HG03135 (cell line): ENCODE results near the gene GMPS.
"Not testable (repeated sequence)": the region's sequence is repeated elsewhere in the genome, so short reads cannot be mapped to it uniquely, and the experiment has no call there.

ENCODE experiments used
- ATAC-seq: cut with Tn5 transposase; IDR thresholded peaks from one replicate; pipeline ENCODE4 v1.9.1; 2021; ENCODE audit warnings: mild to moderate bottlenecking, moderate library complexity; ENCODE audit not compliant: unreplicated experiment

The GMPS gene

GRCh38 chr3:155934230-155934629, 63.8 kb downstream of the GMPS start:
- ATAC-seq: no peak

DNA sequence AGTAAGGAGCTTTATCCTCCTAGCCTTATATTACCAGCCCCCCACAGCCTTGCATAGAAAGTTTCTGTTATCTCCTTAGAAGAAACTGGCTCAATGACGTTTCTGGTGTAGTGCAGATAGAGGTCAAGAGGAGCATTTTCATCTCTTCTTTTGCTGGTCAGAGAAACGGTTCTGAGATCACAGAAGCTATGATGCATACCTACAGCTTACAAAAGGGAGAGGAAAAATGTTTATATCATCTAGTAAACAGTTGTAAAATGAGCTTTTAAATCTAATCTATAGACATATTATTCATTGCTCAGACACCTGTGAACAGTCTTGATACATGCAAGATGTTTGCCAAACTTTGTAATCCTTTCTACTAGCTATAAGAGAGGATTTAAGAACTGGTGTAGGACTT, 68.0 kb downstream of the GMPS start:
- ATAC-seq: no peak

- no peak for ATAC-seq
Observed at GRCh38 chr3:155941354-155941753, 70.9 kb downstream of the GMPS start.

- no peak for ATAC-seq
Observed at GRCh38 chr3:155944081-155944480, 73.6 kb downstream of the GMPS start.

DNA sequence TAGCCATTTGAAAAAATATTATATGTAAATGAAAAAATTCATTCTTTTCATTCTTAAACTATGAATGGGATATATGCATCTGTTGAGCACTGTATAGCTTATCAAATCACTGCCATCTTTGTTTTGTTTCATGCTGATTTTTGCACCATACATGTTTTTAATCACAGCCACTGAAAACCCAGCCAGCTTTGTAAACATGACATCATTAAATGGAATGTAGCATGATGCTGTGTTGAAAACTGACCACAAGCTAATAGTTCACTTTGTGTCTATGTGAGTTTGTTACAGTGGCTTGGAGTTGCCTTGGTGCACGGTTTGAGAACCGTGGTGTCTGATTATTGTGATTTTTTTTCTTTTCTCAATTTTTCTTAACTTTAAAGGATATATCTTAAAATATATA, 75.7 kb downstream of the GMPS start:
- ATAC-seq: no peak

GRCh38 chr3:155948476-155948875, 78.0 kb downstream of the GMPS start:
- ATAC-seq: no peak

DNA sequence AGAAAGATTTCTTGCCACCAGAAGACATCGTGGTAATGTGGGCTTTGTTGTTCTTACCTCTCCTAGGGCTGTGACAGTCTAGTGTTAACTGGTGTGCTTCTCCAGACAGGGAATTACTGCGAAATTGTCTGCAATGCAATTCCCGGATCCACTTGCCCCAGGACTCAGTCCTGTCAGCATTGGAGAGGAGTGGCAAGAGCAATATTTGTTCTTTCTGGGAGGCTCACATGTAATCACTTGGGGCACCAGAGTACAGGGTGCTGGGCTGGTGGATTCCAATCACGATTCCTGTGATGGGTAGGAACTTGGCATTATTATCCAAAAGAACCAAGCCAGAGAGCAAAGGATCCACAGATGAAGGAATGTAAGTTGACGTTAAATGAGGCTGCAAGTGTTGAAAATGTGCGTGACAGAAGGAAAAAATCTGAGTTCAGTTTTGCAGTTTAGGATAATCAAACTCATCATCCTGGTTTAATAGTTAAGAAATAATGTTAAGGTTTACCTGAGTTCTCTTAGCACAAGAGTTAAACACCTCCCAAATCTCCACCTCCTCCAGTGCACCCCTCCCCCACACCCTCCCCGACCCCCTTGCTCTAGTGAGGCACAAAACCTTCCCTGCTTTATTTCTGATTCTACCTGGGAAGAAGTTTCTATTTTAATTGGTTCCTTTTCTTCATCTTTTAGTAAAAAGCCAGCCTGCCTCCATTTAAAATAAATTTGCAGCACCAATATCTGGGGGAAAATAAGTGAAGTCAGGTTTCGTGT, 79.2 kb downstream of the GMPS start:
- ATAC-seq: no peak

- ATAC-seq: no peak
Observed at GRCh38 chr3:155956508-155957411, 86.3 kb downstream of the GMPS start.

DNA sequence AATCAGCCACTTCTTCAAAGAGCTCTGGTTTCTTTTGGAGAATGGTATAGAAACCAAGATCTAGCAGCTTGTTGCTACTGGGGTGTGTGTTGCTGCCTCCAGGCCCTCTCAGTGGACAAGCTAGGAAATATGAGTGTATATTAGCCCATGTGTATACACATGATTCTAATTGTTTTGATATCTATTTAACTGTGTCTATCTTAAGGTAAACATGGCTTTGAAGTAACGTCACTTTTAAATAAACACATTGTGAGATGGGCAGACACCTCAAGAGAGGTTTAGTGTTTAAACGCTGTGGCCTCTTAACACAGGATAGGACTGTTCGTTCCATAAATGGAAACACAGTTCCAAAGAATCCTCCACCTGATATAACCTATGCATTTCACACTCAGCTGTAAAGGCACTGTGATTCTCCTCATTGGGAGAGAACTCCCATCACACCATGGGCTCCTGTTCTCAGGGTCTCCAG, 87.0 kb downstream of the GMPS start:
- no peak for ATAC-seq

GRCh38 chr3:155958676-155959075, 88.2 kb downstream of the GMPS start:
- no peak for ATAC-seq

DNA sequence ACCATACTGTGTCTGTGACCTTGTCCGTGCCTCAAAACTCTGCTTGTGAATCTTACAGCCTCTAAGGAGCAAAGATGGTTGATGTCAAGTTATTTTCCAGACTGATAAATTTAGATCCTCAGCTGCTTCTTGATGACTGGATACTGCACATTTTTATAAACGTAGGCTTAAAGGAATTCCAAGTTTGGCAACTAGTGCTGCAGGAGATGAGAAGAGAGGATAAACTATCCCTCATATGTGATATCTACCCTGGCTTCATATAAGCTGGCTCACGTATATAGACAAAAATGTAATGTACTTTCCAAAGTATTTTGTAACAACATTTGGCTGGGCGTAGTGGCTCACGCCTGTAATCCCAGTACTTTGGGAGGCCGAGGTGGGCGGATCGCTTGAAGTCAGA, 89.6 kb downstream of the GMPS start:
- ATAC-seq: no peak

- ATAC-seq: not testable (repeated sequence)
Observed at GRCh38 chr3:155961044-155961443, 90.6 kb downstream of the GMPS start.

GRCh38 chr3:155963570-155963969, 93.1 kb downstream of the GMPS start:
- ATAC-seq: no peak

DNA sequence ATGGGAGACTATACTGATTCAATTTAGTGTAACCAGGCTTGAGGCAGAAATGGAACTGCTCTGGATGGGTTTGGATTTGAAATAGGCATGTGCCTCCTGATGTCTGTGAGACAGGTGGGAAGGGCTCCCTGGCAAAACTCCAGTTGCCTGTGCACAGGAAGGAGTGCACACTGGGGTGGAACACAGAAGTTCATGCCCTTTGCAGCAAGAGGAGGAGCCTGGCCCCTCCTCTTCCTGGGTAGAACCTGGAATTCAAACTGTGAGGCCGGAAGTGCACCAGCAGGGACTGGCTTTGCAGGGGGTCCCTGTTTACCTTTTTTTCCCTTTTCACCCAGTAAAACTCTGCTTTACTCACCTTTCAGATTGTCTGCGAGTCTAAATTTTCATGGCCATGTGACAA, 99.9 kb downstream of the GMPS start:
- ATAC-seq: no peak

DNA sequence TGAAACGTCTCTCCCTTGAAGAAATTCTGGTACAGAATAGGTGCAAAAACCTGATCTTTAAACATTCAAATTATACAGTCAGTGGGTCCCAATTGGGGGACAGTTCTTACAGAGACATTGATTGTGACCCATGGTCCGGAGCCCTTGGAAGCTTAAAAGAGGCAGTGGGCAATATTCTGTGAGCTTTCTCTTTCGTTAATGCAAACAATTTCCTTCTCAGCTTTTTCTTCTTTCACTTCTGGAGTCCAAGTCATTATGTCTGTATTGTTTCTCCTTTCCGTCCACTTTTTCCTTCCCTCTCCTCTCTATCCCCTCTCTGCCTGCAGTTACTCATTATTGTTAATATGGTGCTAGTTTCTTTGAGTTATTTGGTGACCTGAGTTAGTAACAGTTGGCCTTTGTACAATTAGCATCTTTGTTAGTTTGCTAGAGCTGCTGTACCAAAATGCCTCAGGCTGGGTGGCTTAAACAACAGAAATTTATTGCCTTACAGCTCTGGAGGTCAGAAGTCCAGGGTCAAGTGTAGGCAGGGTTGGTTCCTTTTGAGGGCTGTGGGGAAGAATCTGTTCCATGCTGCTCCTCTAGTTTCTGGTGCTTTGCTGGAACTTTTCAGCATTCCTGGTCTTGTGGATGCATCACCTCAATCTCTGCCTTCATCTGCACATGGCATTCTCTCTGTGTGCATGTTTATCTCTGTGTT, 102.6 kb downstream of the GMPS start:
- ATAC-seq: no peak

DNA sequence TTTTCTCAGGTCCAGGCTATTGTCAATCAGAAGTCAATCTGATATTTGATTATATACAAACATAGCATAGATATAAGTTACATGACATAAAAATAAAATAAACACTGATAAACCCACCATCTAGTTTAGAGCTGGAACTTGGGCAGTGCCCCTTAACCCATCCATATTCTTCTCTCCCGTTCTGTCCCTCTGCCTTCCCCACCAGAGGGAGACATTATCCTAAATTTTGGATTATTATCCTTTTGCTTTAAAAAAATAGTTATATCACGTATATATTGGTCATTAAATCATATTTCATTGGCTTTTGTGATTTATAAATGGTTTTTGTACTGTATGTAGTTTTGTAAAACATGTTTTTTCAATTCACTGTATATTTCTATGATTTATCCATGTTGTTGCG, 107.9 kb downstream of the GMPS start:
- ATAC-seq: no peak

DNA sequence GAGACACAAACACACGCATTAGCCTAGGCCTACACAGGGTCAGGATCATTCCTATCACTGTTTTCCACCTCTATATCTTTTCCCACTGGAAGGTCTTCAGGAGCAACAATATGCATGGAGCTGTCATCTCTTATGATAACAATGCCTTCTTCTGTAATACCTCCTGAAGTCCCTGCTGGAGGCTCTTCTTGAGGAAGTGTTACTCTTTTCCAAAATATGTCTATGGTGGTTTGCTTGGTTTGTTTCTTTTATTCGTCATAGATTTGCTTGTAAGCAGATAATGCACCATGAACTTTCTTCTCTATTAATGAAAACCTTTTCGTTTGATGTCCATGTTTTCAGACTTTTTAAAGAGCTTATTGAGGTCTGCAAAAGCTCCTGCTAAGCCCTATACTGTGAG, 109.3 kb downstream of the GMPS start:
- ATAC-seq: no peak

- no peak for ATAC-seq
Observed at GRCh38 chr3:155981669-155982068, 111.2 kb downstream of the GMPS start.

- ATAC-seq: no peak
Observed at GRCh38 chr3:155983834-155984474, 113.5 kb downstream of the GMPS start.

GRCh38 chr3:155984791-155985417, 114.5 kb downstream of the GMPS start:
- ATAC-seq: no peak
